ENCODE data around the gene MARCHF5.

DNA sequence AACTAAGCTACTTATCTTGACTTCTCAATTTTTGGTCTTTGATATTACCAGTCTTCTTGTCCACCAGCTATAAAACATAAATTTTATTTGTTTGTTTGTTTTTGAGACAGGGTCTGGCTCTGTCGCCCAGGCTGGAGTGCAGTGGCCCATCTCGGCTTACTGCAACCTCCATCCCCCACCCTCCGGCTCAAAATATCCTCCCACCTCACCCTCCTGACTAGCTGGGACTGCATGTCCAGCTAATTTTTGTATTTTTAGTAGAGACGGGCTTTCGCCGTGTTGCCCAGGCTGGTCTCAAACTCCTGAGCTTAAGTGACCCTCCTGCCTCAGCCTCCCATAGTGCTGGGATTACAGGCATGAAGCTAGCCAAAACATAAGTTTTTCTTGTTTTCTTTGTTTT is 7.5 kb downstream of the MARCHF5 start:
- TF ChIP-seq YY1 (IDR thresholded peaks at IDR 0.05; ENCODE audit: insufficient read depth, insufficient read length) = no peak
- TF ChIP-seq ZNF274 (IDR thresholded peaks at IDR 0.05; ENCODE audit: low read depth, low read length) = no peak

All from NT2/D1 (cell line).